SU-DHL-6 (cell line): Measurements from ENCODE around the gene RASD1.

Experiments
- CTCF ChIP-seq: fragments of 200-600 bp; sonication (generic); IDR thresholded peaks from one replicate; pipeline ENCODE4 v1.5.1; 2017; ENCODE audit warnings: antibody characterized with exemption, mild to moderate bottlenecking, low read length, moderate library complexity; ENCODE audit not compliant: insufficient read depth, poor library complexity, severe bottlenecking
- EZH2phosphoT487 ChIP-seq: fragments of 200-600 bp; sonication (generic), shearing (Covaris generic); conservative IDR thresholded peaks from 2 replicates; pipeline ENCODE4 v1.6.1; 2018; ENCODE audit warnings: mild to moderate bottlenecking, antibody characterized with exemption, low read length, moderate library complexity, mixed read lengths

GRCh38 chr17:17511293-17511741 lies 15.1 kb upstream of the RASD1 start:
- TF ChIP-seq CTCF (no peak), EZH2phosphoT487 (no peak)
